PC-9 (cell line): Measurements from ENCODE around the gene NRARP. TPM values are rescaled to one million over a fixed set of nuclear protein-coding genes. Genes with fewer than 3 reads are reported as not detected.

Source experiments
- BruUV-seq: library from RNA; stranded (reverse); fragments of 400-500 nt; replicated peaks from 2 replicates; lab custom pipeline; 2021; lab: Mats Ljungman, UMichigan
- CTCF ChIA-PET: fragments of 300-600 bp; sonication (Branson Sonifier 250); formaldehyde crosslinking; loops from one replicate; lab custom pipeline; 2022; ENCODE audit warnings: antibody characterized with exemption; lab: Charles Lee
- POLR2A ChIA-PET: fragments of 300-600 bp; sonication (Branson Sonifier 250); formaldehyde crosslinking; loops from one replicate; lab custom pipeline; 2022; ENCODE audit warnings: antibody characterized with exemption; ENCODE audit not compliant: unreplicated experiment; lab: Charles Lee
- DNase-seq, 2 experiments: peaks; one replicate each; pipeline versions ENCODE4 v3.0.0 to v3.0.0-alpha.2; 2015 to 2022; ENCODE audit warnings: mixed read lengths in 1 of 2
- H2AFZ ChIP-seq: fragments of 200-600 bp; sonication (generic); 2 replicates; pipeline ENCODE4 v1.8.1; 2017; ENCODE audit warnings: antibody characterized with exemption
- H3F3A ChIP-seq: fragments of 200-600 bp; sonication (generic); 2 replicates; pipeline ENCODE4 v1.8.1; 2017; ENCODE audit warnings: antibody characterized with exemption, mild to moderate bottlenecking, low read depth; ENCODE audit not compliant: insufficient read depth
- H3K27ac ChIP-seq: fragments of 200-600 bp; sonication (generic); 2 replicates; pipeline ENCODE4 v1.6.1; 2016; ENCODE audit warnings: mixed run types
- H3K27me3 ChIP-seq: fragments of 200-600 bp; sonication (generic); 2 replicates; pipeline ENCODE4 v1.6.1; 2016; ENCODE audit warnings: low read depth, mixed run types; ENCODE audit not compliant: insufficient read depth
- H3K36me3 ChIP-seq: fragments of 200-600 bp; sonication (generic); 2 replicates; pipeline ENCODE4 v1.6.1; 2016; ENCODE audit warnings: low read depth, mixed run types
- H3K4me1 ChIP-seq: fragments of 200-600 bp; sonication (generic); replicated peaks from 2 replicates; pipeline ENCODE4 v1.6.1; 2016; ENCODE audit warnings: mixed run types; ENCODE audit not compliant: insufficient read depth
- H3K4me2 ChIP-seq: fragments of 200-600 bp; sonication (generic); 2 replicates; pipeline ENCODE4 v1.6.1; 2017; ENCODE audit warnings: mixed run types
- H3K4me3 ChIP-seq: fragments of 200-600 bp; sonication (generic); 2 replicates; pipeline ENCODE4 v1.6.1; 2016; ENCODE audit warnings: mixed run types
- H3K79me2 ChIP-seq: fragments of 200-600 bp; sonication (generic); 2 replicates; pipeline ENCODE4 v1.6.1; 2017; ENCODE audit warnings: low read depth, mixed run types
- H3K9me2 ChIP-seq: fragments of 200-600 bp; sonication (generic); 2 replicates; pipeline ENCODE4 v1.8.1; 2017; ENCODE audit warnings: mild to moderate bottlenecking; ENCODE audit not compliant: insufficient read depth
- H3K9me3 ChIP-seq: fragments of 200-600 bp; sonication (generic); 2 replicates; pipeline ENCODE4 v1.8.1; 2016; ENCODE audit warnings: low read depth; ENCODE audit not compliant: insufficient read depth
- H4K20me1 ChIP-seq: fragments of 200-600 bp; sonication (generic); 2 replicates; pipeline ENCODE4 v1.8.1; 2017; ENCODE audit not compliant: insufficient read depth
- EZH2 ChIP-seq: fragments of 200-600 bp; sonication (generic); IDR thresholded peaks from 2 replicates; pipeline ENCODE4 v1.8.0; 2017; ENCODE audit warnings: antibody characterized with exemption, low read depth
- intact Hi-C: fragments of 100-400 bp; cut with micrococcal nuclease; formaldehyde crosslinking; loops from one replicate; pipeline ENCODE4 v1.10.0; 2022; ENCODE audit not compliant: unreplicated experiment
- total RNA-seq: library from RNA; stranded (reverse); gene quantifications from 2 replicates; pipeline ENCODE4 v1.2.3, GENCODE V29; 2021
- TF ChIP-seq, protein P1 (sequence below): fragments of 200-600 bp; sonication (generic); conservative IDR thresholded peaks from 2 replicates; pipeline ENCODE4 v1.6.1; 2017; ENCODE audit warnings: mixed run types, antibody characterized with exemption, mild to moderate bottlenecking, moderate library complexity

NRARP gene
- total RNA-seq, 1 experiment from 2014 or later, result 20.6 TPM

- ChIA-PET POLR2A (interaction anchor here (0.7 kb wide), 1 partner anchor 9 kb away, joined by 3 read pairs; no protein-coding TSS in a partner anchor), CTCF (interaction anchor here (2.0 kb wide), 1 partner anchor 16 kb away, joined by 13 read pairs; no protein-coding TSS in a partner anchor)
- no TSS peak for BruUV-seq
- no peaks in the 10 kb centered on the region for H3K9me3 ChIP-seq
- H3K4me2 ChIP-seq, result no peak overlapping the region
- intact Hi-C loops, result no loop called here
- H4K20me1 ChIP-seq, result peaks cover 7% of the 10 kb centered on the region; the same call in 1 of the 2 replicates
- H3K36me3 ChIP-seq, result no peaks in the 10 kb centered on the region
- no peaks in the 10 kb centered on the region for H3K27me3 ChIP-seq
- peaks cover 20% of the 10 kb centered on the region for H3K79me2 ChIP-seq
- peaks cover 22% of the 10 kb centered on the region for H3K4me1 ChIP-seq
- H3K9me2 ChIP-seq, result no peaks in the 10 kb centered on the region
- no peak overlapping the region for H3K27ac ChIP-seq
- peak in 1 of 2 experiments; percentile 68 for DNase-seq
- H3F3A ChIP-seq, result peaks cover 10% of the 10 kb centered on the region; the same call in 1 of the 2 replicates
- TF ChIP-seq, protein P1, sequence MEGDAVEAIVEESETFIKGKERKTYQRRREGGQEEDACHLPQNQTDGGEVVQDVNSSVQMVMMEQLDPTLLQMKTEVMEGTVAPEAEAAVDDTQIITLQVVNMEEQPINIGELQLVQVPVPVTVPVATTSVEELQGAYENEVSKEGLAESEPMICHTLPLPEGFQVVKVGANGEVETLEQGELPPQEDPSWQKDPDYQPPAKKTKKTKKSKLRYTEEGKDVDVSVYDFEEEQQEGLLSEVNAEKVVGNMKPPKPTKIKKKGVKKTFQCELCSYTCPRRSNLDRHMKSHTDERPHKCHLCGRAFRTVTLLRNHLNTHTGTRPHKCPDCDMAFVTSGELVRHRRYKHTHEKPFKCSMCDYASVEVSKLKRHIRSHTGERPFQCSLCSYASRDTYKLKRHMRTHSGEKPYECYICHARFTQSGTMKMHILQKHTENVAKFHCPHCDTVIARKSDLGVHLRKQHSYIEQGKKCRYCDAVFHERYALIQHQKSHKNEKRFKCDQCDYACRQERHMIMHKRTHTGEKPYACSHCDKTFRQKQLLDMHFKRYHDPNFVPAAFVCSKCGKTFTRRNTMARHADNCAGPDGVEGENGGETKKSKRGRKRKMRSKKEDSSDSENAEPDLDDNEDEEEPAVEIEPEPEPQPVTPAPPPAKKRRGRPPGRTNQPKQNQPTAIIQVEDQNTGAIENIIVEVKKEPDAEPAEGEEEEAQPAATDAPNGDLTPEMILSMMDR, result no peak
- no peak for TF ChIP-seq EZH2
- H3K4me3 ChIP-seq, result no peak overlapping the region
- no peak overlapping the region for H2AFZ ChIP-seq
These were observed 49.2 kb downstream of the NRARP start for GRCh38 chr9:137252555-137253506.

GRCh38 chr9:137251490-137252268 lies 50.4 kb downstream of the NRARP start:
- BruUV-seq, result no TSS peak
- H3K79me2 ChIP-seq, result peaks cover 14% of the 10 kb centered on the region
- no peak overlapping the region for H3K27ac ChIP-seq
- POLR2A ChIA-PET, result no interaction called here
- TF ChIP-seq EZH2, result no peak
- TF ChIP-seq, protein P1, result no peak
- H4K20me1 ChIP-seq, result peaks cover 7% of the 10 kb centered on the region; the same call in 1 of the 2 replicates
- no peak for DNase-seq
- no peak overlapping the region for H2AFZ ChIP-seq
- no peaks in the 10 kb centered on the region for H3K9me2 ChIP-seq
- H3K4me3 ChIP-seq, result no peak overlapping the region
- peaks cover 10% of the 10 kb centered on the region; the same call in 1 of the 2 replicates for H3F3A ChIP-seq
- no peaks in the 10 kb centered on the region for H3K9me3 ChIP-seq
- CTCF ChIA-PET, result no interaction called here
- H3K27me3 ChIP-seq, result no peaks in the 10 kb centered on the region
- H3K4me1 ChIP-seq, result peaks cover 19% of the 10 kb centered on the region
- H3K36me3 ChIP-seq, result no peaks in the 10 kb centered on the region
- intact Hi-C loops, result no loop called here
- H3K4me2 ChIP-seq, result no peak overlapping the region

DNA sequence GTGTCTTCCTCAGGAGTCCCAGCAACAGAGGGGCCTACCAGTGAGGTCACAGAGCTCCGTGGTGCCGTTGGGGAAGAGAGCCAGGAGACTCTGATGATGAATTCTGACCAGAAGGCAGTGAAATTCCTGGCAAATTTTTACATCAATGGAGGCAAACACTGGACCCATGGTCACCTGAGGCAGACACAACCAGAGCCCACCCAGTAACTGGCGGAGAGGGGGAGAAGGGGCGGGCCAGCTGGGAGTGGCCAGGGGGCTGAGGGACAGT lies 50.9 kb downstream of the NRARP start, which contains the start of gene STPG3:
Gene STPG3 (plus strand): TSS at position 93 of the 268 bp plus-strand sequence. CDS start 1 bp downstream, at position 94.
- no TSS peak for BruUV-seq
- no peaks in the 10 kb centered on the region for H3K9me3 ChIP-seq
- TF ChIP-seq EZH2, result no peak
- TF ChIP-seq, protein P1, result no peak
- H3K9me2 ChIP-seq, result no peaks in the 10 kb centered on the region
- no peak within 1 kb of the TSS for H3K27ac ChIP-seq
- H3K4me2 ChIP-seq, result no peak within 1 kb of the TSS
- peaks cover 13% of the 10 kb centered on the region for H3K4me1 ChIP-seq
- no peak for DNase-seq
- no peaks in the 10 kb centered on the region for H3K36me3 ChIP-seq
- CTCF ChIA-PET, result no interaction called here
- no peaks in the 10 kb centered on the region for H3K27me3 ChIP-seq
- H3K4me3 ChIP-seq, result no peak within 1 kb of the TSS
- intact Hi-C loops, result no loop called here
- peaks cover 5% of the 10 kb centered on the region; the same call in 1 of the 2 replicates for H4K20me1 ChIP-seq
- peaks cover 8% of the 10 kb centered on the region for H3K79me2 ChIP-seq
- H2AFZ ChIP-seq, result no peak within 1 kb of the TSS
- peaks cover 10% of the 10 kb centered on the region; the same call in 1 of the 2 replicates for H3F3A ChIP-seq
- POLR2A ChIA-PET, result no interaction called here
